ENCODE measurements around the gene C4orf51. TPM values are rescaled to one million over a fixed set of nuclear protein-coding genes. Genes with fewer than 3 reads are reported as not detected.

The C4orf51 gene
- total and polyA plus RNA-seq, 2 of the 13 experiments (the other 11 are each of a cell fraction or from before 2014, with no cell fraction given): not detected

DNA sequence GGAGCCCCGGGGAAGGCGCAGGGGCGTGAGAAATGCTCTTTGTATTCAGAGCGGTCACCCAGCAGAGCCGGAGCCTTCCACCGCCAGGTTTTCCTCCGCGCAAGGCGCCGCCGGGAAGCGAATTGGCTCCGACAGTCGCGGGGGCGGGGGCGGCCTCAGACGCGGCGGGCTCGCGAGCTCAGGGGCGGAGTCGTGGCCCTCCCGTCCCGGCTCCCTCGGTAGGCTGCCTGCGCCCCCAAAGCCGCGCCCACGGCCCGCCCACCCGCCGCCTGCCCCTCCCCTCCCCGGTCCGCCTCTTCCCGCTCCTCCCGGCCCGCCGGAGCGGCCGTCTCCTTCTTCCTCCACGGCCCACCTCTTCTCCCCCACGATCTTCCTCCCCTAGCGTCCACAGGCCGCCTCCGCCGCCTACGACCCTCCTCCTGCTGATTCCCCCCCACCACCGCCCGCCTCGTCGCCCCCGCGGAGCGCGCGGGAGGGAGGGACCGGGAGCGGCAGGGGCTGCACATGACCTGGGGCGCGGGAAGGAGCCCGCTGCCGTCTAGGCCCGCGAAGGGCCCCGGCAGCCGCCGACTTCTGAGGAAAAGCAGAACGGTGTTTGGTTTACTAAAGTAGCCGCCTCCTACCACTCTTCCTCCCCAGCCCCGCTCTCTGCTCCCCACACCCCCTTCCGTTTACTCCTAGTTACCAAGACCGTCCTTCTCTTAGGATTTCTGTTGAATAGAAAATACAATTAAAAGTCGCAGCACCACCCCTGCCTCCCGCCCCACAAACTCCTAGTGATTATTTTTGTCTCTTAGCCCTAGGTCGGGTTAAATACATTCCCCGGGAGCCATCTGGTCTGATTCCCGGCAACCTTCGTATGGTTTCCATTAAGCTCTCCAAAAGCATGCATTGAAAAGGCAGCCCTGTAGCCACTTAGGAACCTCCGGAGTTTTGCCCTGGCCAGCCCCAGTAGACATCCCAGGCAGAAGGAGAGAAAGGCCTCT is 53.2 kb downstream of the C4orf51 start (continued):
- TF ChIP-seq MLLT10 (CRISPR knock-in tag; IDR thresholded peaks at IDR 0.05): no peak
- TF ChIP-seq ZFP37 (CRISPR knock-in tag; IDR thresholded peaks at IDR 0.05; ENCODE audit: borderline replicate concordance): no peak
- peak; percentile 22; the same call in 1 of the 2 replicates for TF ChIP-seq ZNF768 (CRISPR knock-in tag; IDR thresholded peaks at IDR 0.05)
- TF ChIP-seq, protein P1, sequence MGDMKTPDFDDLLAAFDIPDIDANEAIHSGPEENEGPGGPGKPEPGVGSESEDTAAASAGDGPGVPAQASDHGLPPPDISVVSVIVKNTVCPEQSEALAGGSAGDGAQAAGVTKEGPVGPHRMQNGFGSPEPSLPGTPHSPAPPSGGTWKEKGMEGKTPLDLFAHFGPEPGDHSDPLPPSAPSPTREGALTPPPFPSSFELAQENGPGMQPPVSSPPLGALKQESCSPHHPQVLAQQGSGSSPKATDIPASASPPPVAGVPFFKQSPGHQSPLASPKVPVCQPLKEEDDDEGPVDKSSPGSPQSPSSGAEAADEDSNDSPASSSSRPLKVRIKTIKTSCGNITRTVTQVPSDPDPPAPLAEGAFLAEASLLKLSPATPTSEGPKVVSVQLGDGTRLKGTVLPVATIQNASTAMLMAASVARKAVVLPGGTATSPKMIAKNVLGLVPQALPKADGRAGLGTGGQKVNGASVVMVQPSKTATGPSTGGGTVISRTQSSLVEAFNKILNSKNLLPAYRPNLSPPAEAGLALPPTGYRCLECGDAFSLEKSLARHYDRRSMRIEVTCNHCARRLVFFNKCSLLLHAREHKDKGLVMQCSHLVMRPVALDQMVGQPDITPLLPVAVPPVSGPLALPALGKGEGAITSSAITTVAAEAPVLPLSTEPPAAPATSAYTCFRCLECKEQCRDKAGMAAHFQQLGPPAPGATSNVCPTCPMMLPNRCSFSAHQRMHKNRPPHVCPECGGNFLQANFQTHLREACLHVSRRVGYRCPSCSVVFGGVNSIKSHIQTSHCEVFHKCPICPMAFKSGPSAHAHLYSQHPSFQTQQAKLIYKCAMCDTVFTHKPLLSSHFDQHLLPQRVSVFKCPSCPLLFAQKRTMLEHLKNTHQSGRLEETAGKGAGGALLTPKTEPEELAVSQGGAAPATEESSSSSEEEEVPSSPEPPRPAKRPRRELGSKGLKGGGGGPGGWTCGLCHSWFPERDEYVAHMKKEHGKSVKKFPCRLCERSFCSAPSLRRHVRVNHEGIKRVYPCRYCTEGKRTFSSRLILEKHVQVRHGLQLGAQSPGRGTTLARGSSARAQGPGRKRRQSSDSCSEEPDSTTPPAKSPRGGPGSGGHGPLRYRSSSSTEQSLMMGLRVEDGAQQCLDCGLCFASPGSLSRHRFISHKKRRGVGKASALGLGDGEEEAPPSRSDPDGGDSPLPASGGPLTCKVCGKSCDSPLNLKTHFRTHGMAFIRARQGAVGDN (CRISPR knock-in tag; IDR thresholded peaks at IDR 0.05): peak; percentile 76
- TF ChIP-seq, protein P2, sequence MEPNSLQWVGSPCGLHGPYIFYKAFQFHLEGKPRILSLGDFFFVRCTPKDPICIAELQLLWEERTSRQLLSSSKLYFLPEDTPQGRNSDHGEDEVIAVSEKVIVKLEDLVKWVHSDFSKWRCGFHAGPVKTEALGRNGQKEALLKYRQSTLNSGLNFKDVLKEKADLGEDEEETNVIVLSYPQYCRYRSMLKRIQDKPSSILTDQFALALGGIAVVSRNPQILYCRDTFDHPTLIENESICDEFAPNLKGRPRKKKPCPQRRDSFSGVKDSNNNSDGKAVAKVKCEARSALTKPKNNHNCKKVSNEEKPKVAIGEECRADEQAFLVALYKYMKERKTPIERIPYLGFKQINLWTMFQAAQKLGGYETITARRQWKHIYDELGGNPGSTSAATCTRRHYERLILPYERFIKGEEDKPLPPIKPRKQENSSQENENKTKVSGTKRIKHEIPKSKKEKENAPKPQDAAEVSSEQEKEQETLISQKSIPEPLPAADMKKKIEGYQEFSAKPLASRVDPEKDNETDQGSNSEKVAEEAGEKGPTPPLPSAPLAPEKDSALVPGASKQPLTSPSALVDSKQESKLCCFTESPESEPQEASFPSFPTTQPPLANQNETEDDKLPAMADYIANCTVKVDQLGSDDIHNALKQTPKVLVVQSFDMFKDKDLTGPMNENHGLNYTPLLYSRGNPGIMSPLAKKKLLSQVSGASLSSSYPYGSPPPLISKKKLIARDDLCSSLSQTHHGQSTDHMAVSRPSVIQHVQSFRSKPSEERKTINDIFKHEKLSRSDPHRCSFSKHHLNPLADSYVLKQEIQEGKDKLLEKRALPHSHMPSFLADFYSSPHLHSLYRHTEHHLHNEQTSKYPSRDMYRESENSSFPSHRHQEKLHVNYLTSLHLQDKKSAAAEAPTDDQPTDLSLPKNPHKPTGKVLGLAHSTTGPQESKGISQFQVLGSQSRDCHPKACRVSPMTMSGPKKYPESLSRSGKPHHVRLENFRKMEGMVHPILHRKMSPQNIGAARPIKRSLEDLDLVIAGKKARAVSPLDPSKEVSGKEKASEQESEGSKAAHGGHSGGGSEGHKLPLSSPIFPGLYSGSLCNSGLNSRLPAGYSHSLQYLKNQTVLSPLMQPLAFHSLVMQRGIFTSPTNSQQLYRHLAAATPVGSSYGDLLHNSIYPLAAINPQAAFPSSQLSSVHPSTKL (CRISPR knock-in tag; IDR thresholded peaks at IDR 0.05): peak; percentile 37; the same call in 1 of the 2 replicates
- 0 out of 2 replicates have a peak, but pooled peaks have one; percentile 12 for TF ChIP-seq ERF (CRISPR knock-in tag; IDR thresholded peaks at IDR 0.05)
- TF ChIP-seq ZSCAN31 (CRISPR knock-in tag; IDR thresholded peaks at IDR 0.05; ENCODE audit: low read depth): no peak
- TF ChIP-seq ZNF776 (CRISPR knock-in tag; IDR thresholded peaks at IDR 0.05): no peak
- no peak for TF ChIP-seq ARNT (IDR thresholded peaks at IDR 0.05)
- TF ChIP-seq CHD2 (IDR thresholded peaks at IDR 0.05; ENCODE audit: low read depth, low read length): no peak
- TF ChIP-seq ZNF777 (CRISPR knock-in tag; IDR thresholded peaks at IDR 0.05): peak; percentile 93
- no peak for TF ChIP-seq AKAP8 (CRISPR knock-in tag; IDR thresholded peaks at IDR 0.05)
- TF ChIP-seq MAZ (IDR thresholded peaks at IDR 0.05; ENCODE audit: borderline replicate concordance, low read depth, low read length): no peak
- TF ChIP-seq MAZ (CRISPR knock-in tag; IDR thresholded peaks at IDR 0.05; ENCODE audit: low read depth): peak; percentile 57; the same call in 1 of the 2 replicates
- no peak for TF ChIP-seq ZNF225 (CRISPR knock-in tag; IDR thresholded peaks at IDR 0.05)
- no peak for TF ChIP-seq SOX13 (IDR thresholded peaks at IDR 0.05)
- 0 out of 4 replicates have a peak, but pooled peaks of 1 of the 2 experiments have one; percentile 21 for TF ChIP-seq SOX13 (CRISPR knock-in tag; conservative IDR thresholded peaks at IDR 0.05 in 1 of 2, IDR thresholded peaks at IDR 0.05 in 1 of 2)
- TF ChIP-seq, protein P3, sequence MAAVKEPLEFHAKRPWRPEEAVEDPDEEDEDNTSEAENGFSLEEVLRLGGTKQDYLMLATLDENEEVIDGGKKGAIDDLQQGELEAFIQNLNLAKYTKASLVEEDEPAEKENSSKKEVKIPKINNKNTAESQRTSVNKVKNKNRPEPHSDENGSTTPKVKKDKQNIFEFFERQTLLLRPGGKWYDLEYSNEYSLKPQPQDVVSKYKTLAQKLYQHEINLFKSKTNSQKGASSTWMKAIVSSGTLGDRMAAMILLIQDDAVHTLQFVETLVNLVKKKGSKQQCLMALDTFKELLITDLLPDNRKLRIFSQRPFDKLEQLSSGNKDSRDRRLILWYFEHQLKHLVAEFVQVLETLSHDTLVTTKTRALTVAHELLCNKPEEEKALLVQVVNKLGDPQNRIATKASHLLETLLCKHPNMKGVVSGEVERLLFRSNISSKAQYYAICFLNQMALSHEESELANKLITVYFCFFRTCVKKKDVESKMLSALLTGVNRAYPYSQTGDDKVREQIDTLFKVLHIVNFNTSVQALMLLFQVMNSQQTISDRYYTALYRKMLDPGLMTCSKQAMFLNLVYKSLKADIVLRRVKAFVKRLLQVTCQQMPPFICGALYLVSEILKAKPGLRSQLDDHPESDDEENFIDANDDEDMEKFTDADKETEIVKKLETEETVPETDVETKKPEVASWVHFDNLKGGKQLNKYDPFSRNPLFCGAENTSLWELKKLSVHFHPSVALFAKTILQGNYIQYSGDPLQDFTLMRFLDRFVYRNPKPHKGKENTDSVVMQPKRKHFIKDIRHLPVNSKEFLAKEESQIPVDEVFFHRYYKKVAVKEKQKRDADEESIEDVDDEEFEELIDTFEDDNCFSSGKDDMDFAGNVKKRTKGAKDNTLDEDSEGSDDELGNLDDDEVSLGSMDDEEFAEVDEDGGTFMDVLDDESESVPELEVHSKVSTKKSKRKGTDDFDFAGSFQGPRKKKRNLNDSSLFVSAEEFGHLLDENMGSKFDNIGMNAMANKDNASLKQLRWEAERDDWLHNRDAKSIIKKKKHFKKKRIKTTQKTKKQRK (IDR thresholded peaks at IDR 0.05; ENCODE audit: low read length): no peak

Data from HepG2 (cell line).